CD14-positive monocyte (primary cell): ENCODE data around the gene VPS33A. TPM values are rescaled to one million over a fixed set of nuclear protein-coding genes. Genes with fewer than 3 reads are reported as not detected.
"Not testable (repeated sequence)": the region's sequence is repeated elsewhere in the genome, so short reads cannot be mapped to it uniquely, and the experiment has no call there.

Experiments
- DNase-seq, 3 donors: peaks; one replicate each; pipeline ENCODE4 v3.0.0-alpha.2; 2011 to 2022
- H2AFZ ChIP-seq: 2 replicates; pipeline ENCODE4 v1.6.0; 2012; ENCODE audit warnings: mild to moderate bottlenecking, low read depth, low read length, inconsistent platforms; ENCODE audit not compliant: insufficient read depth, poor library complexity, severe bottlenecking
- H3K27ac ChIP-seq, 2 donors: 1 replicate in 1 of 2; 2 replicates in 1 of 2; pipeline ENCODE4 v1.5.1; 2012 to 2013; ENCODE audit warnings: low read length in 2 of 2, control low read depth in 1 of 2, inconsistent platforms in 1 of 2, low read depth in 1 of 2, mild to moderate bottlenecking in 1 of 2
- H3K27me3 ChIP-seq, 2 donors: one replicate each; pipeline versions ENCODE4 v1.6.0 to v1.6.1; 2011 to 2013; ENCODE audit warnings: low read length in 2 of 2; ENCODE audit not compliant: control insufficient read depth in 2 of 2, insufficient read depth in 2 of 2
- H3K36me3 ChIP-seq, 2 donors: replicated peaks in 1 of 2; 1 replicate in 1 of 2; 2 replicates in 1 of 2; pipeline versions ENCODE4 v1.5.1 to v1.6.1; 2012 to 2013; ENCODE audit warnings: low read length in 2 of 2, control low read depth in 1 of 2, inconsistent platforms in 1 of 2, mild to moderate bottlenecking in 1 of 2; ENCODE audit not compliant: insufficient read depth in 2 of 2, control insufficient read depth in 1 of 2
- H3K4me1 ChIP-seq, 2 donors: 1 replicate in 1 of 2; 2 replicates in 1 of 2; pipeline versions ENCODE4 v1.5.1 to v1.6.1; 2012 to 2013; ENCODE audit warnings: low read length in 2 of 2, control low read depth in 1 of 2, inconsistent platforms in 1 of 2, mild to moderate bottlenecking in 1 of 2, moderate library complexity in 1 of 2; ENCODE audit not compliant: insufficient read depth in 2 of 2, control insufficient read depth in 1 of 2
- H3K4me2 ChIP-seq: replicated peaks from 2 replicates; pipeline ENCODE3; 2012; ENCODE audit warnings: low read length, moderate library complexity, mild to moderate bottlenecking; ENCODE audit not compliant: poor library complexity, severe bottlenecking; ENCODE audit errors: extremely low read depth
- H3K4me3 ChIP-seq, 3 experiments: fragments of 200-600 bp in 1 of 3; sonication (generic) in 1 of 3; replicated peaks in 1 of 3; 1 replicate in 2 of 3; 2 replicates in 1 of 3; pipeline ENCODE4 v1.5.1; 2011 to 2013; ENCODE audit warnings: low read length in 3 of 3, mild to moderate bottlenecking in 3 of 3, control low read depth in 2 of 3, low read depth in 2 of 3, inconsistent platforms in 1 of 3, moderate library complexity in 1 of 3
- H3K79me2 ChIP-seq: 2 replicates; pipeline ENCODE4 v1.6.0; 2012; ENCODE audit warnings: mild to moderate bottlenecking, control low read depth, inconsistent platforms, low read length, moderate library complexity; ENCODE audit not compliant: insufficient read depth
- H3K9ac ChIP-seq: 2 replicates; pipeline ENCODE4 v1.6.0; 2017; ENCODE audit warnings: low read length, mild to moderate bottlenecking; ENCODE audit not compliant: insufficient read depth, poor library complexity, severe bottlenecking
- H3K9me3 ChIP-seq, 2 donors: replicated peaks in 1 of 2; 1 replicate in 1 of 2; 2 replicates in 1 of 2; pipeline versions ENCODE4 v1.5.1 to v1.6.1; 2012 to 2013; ENCODE audit warnings: low read length in 2 of 2, control low read depth in 1 of 2; ENCODE audit not compliant: control insufficient read depth in 1 of 2, insufficient read depth in 1 of 2
- H4K20me1 ChIP-seq: 2 replicates; pipeline ENCODE4 v1.6.0; 2012; ENCODE audit warnings: mild to moderate bottlenecking, low read length, control low read depth, moderate library complexity; ENCODE audit not compliant: insufficient read depth
- H3K27ac Mint-ChIP-seq, 7 donors: one replicate each; pipeline ENCODE4 v1.8.0; 2020; ENCODE audit warnings: mild to moderate bottlenecking in 7 of 7, mixed read lengths in 7 of 7, moderate library complexity in 6 of 7, inconsistent platforms in 2 of 7
- H3K27me3 Mint-ChIP-seq, 3 donors: one replicate each; pipeline ENCODE4 v1.8.0; 2021 to 2022; ENCODE audit warnings: low read depth in 3 of 3, mild to moderate bottlenecking in 3 of 3, mixed read lengths in 3 of 3, moderate library complexity in 3 of 3, inconsistent platforms in 1 of 3
- H3K36me3 Mint-ChIP-seq, 2 donors: one replicate each; pipeline ENCODE4 v1.8.0; 2020; ENCODE audit warnings: mixed read lengths in 2 of 2, inconsistent platforms in 1 of 2, mild to moderate bottlenecking in 1 of 2
- H3K4me1 Mint-ChIP-seq: one replicate; pipeline ENCODE4 v1.8.0; 2020; ENCODE audit warnings: mild to moderate bottlenecking, mixed read lengths
- H3K4me3 Mint-ChIP-seq, 2 donors: one replicate each; pipeline ENCODE4 v1.8.0; 2020; ENCODE audit warnings: mild to moderate bottlenecking in 2 of 2, mixed read lengths in 2 of 2, moderate library complexity in 1 of 2
- H3K9me3 Mint-ChIP-seq, 7 donors: one replicate each; pipeline ENCODE4 v1.8.0; 2020 to 2022; ENCODE audit warnings: mixed read lengths in 7 of 7, mild to moderate bottlenecking in 6 of 7, moderate library complexity in 6 of 7, inconsistent platforms in 2 of 7
- CTCF ChIP-seq: fragments of 200-600 bp; IDR thresholded peaks from one replicate; pipeline ENCODE4 v1.8.0; 2022; ENCODE audit warnings: antibody characterized with exemption, mild to moderate bottlenecking
- WGBS: methylation state at CpG from one replicate; pipeline ENCODE4 v1.1.5; 2013; ENCODE audit warnings: missing lambda C conversion rate; ENCODE audit not compliant: insufficient coverage; 5-methylcytosine and 5-hydroxymethylcytosine counted together
- intact Hi-C, 2 donors: fragments of 100-400 bp; cut with micrococcal nuclease; formaldehyde crosslinking; loops; one replicate each; pipeline versions ENCODE4 v1.15.0 to v1.15.1; 2023
- polyA plus RNA-seq, 3 donors: library from polyadenylated mRNA; depleted of rRNA in 1 of 3; unstranded in 2 of 3; stranded (reverse) in 1 of 3; fragments of 300-500 nt in 2 of 3; fragments of >200 nt in 1 of 3; fragmentation: Illumina TruSeq in 2 of 3; gene quantifications; 1 replicate in 2 of 3; 2 replicates in 1 of 3; pipeline ENCODE4 v1.2.3, GENCODE V29; 2012 to 2021

The VPS33A gene
- polyA plus RNA-seq, 3 donors, result 15.3 to 33.1 (median 32.9) TPM

- intact Hi-C loops, result no loop called here
- H3K36me3 Mint-ChIP-seq, result peaks cover 19 to 21% of the 10 kb centered on the region in 2 donors
- peak within 1 kb of the TSS; percentile 77 to 95 for H3K4me3 Mint-ChIP-seq
- H3K79me2 ChIP-seq, result no peaks in the 10 kb centered on the region
- peaks cover 16 to 18% of the 10 kb centered on the region in 2 donors for H3K36me3 ChIP-seq
- H3K9me3 Mint-ChIP-seq, result peaks cover 0 to 18% (median 8%) of the 10 kb centered on the region in 7 donors
- TF ChIP-seq CTCF, result no peak
- peak within 1 kb of the TSS; percentile 70 for H2AFZ ChIP-seq
- H3K4me1 Mint-ChIP-seq, result peaks cover 18% of the 10 kb centered on the region
- H4K20me1 ChIP-seq, result peaks cover 12% of the 10 kb centered on the region
- no peak for DNase-seq
- H3K27me3 Mint-ChIP-seq, result peaks cover 48 to 67% (median 50%) of the 10 kb centered on the region in 3 donors
- under 1% methylated on average over 90 of the region's 104 CpGs for WGBS
- H3K4me3 ChIP-seq, result peak within 1 kb of the TSS; percentile 9 to 71 (median 37)
- peak within 1 kb of the TSS; percentile 80 for H3K4me2 ChIP-seq
- peaks cover 0 to 19% of the 10 kb centered on the region in 2 donors for H3K9me3 ChIP-seq
- no peak within 1 kb of the TSS for H3K27ac ChIP-seq
- H3K9ac ChIP-seq, result peak within 1 kb of the TSS; percentile 40
- H3K27ac Mint-ChIP-seq, result no peak within 1 kb of the TSS
- H3K27me3 ChIP-seq, result peaks cover 23 to 48% of the 10 kb centered on the region in 2 donors
- peaks cover 12 to 26% of the 10 kb centered on the region in 2 donors for H3K4me1 ChIP-seq
Measured at GRCh38 chr12:122203301-122204166, 62.8 kb downstream of the VPS33A start, which contains the start of gene B3GNT4. Gene B3GNT4 (plus strand): TSS chr12:122203709. CDS start chr12:122204619, 910 bp downstream.

- DNase-seq, H3K27ac Mint-ChIP-seq, intact Hi-C loops, H3K79me2 ChIP-seq, H3K27ac ChIP-seq: not testable (repeated sequence)
- peaks cover 12 to 26% of the 10 kb centered on the region in 2 donors for H3K4me1 ChIP-seq
- H3K9ac ChIP-seq, result peak overlapping the region; percentile 40
- peak overlapping the region; percentile 9 to 71 (median 37) for H3K4me3 ChIP-seq
- peaks cover 9 to 11% of the 10 kb centered on the region in 2 donors for H3K36me3 ChIP-seq
- H3K4me2 ChIP-seq, result peak overlapping the region; percentile 80
- Mint-ChIP-seq H3K9me3 (peaks cover 0 to 18% (median 8%) of the 10 kb centered on the region in 7 donors), H3K4me1 (peaks cover 23% of the 10 kb centered on the region), H3K4me3 (peak overlapping the region; percentile 77 to 95), H3K36me3 (peaks cover 12 to 14% of the 10 kb centered on the region in 2 donors), H3K27me3 (peaks cover 49 to 70% (median 55%) of the 10 kb centered on the region in 3 donors)
- peaks cover 10% of the 10 kb centered on the region for H4K20me1 ChIP-seq
- H2AFZ ChIP-seq, result peak overlapping the region; percentile 70
- H3K27me3 ChIP-seq, result peaks cover 23 to 48% of the 10 kb centered on the region in 2 donors
- peaks cover 0 to 19% of the 10 kb centered on the region in 2 donors for H3K9me3 ChIP-seq
- 64% methylated on average over 11 of the region's 19 CpGs for WGBS
Measured at GRCh38 chr12:122202811-122203210, 63.5 kb downstream of the VPS33A start.
